Smooth muscle cell of the umbilical artery (primary cell): ENCODE measurements around the gene MGAT4C. TPM values are rescaled to one million over a fixed set of nuclear protein-coding genes. Genes with fewer than 3 reads are reported as not detected.

Experiments used
- total RNA-seq: library from RNA; depleted of rRNA; stranded (reverse); fragments of >200 nt; gene quantifications from 2 replicates; pipeline ENCODE4 v1.2.3, GENCODE V29; 2014

Gene MGAT4C
- under 0.01 and 0.09 TPM in 2 replicates for total RNA-seq

DNA sequence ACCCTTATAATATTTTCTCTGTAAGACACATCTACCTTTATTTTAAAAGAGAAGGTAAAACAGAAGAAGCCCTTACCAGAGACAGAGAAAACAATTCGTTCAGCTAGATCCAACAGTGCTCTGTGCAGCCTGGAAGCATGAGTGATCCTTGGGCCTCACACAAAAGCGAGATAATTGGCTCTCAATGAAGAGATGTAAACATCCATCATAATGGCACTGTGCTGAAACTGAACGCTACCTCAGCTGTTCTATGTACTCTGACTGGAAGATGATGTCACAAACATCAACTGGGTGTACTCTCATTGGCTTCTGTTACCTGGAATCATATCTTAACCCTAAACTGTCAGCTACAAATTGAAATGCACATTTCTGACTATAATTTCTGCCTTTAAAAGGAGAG is at the start of gene MGAT4C:
Gene MGAT4C (minus strand): TSS at position 229 of the 400 bp plus-strand sequence.

